NCI-H526 treated with DMSO at 0.1 percent for 48 hours (cell line): Measurements from ENCODE around the gene ERBB4.

Experiments
- DNase-seq: peaks from one replicate; lab custom pipeline; 2025; lab: John Stamatoyannopoulos, UW

Gene ERBB4

GRCh38 chr2:212007972-212008371, 530.6 kb downstream of the ERBB4 start:
- DNase-seq = no peak

- peak; percentile 40 for DNase-seq
Measured at GRCh38 chr2:212005085-212005671, 533.4 kb downstream of the ERBB4 start.

DNA sequence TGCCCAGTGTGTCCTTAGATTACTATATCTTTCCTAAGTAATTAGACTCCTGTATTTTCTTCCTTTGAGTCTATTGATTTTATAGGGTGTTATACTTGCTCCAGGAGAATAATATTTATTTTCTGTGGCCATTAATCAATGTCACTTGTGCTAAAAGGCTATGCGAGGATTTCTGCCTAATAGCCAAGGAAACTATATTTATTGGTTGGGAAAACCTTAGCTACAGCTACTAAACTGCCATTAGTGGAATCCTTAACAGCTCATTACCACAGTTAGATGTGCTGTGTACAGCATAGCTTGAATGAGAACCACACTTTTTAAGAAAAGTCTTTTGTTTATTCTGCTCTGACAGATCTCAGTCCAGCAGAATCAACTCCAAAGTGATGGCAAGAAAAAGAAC, 537.3 kb downstream of the ERBB4 start:
- no peak for DNase-seq

- no peak for DNase-seq
Measured at GRCh38 chr2:211996857-211997256, 541.7 kb downstream of the ERBB4 start.

DNA sequence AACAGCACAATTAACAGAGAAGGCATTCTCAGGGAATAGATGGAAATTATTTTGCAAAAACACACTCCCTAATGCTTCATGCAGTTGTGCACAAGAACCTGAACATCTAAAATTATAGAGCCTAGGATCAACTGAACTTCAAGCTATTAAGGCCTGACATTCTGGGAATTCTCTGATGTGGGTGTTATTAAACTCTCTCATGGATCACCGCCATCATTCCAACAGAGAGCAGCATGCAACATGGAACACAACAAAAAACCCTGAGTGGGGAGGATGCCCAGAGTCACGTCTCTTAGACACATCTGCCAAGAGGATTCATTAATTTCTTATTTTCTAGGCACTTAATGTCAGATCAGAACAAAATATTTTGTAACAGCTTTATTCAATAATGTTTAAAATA, 543.8 kb downstream of the ERBB4 start:
- no peak for DNase-seq

GRCh38 chr2:211990335-211990734, 548.3 kb downstream of the ERBB4 start:
- DNase-seq = no peak

DNA sequence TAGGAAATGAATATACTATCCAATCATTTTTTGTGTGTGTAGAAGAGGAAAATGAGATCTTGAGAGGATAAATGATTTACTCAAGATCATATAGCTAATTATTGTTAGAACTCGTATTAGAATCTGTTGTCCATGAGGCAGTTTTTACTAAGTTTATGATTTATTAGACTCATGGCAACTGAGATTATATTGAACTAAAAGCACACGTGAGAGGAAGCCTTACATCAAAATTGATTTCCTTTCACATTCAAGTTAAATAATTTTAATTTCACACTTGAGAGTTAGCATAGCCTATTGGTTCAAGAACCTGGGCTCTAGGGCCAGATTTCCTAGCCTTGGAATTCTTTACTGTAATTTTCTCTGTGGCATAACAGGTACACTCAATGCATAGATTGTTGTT, 552.3 kb downstream of the ERBB4 start:
- DNase-seq = no peak

DNA sequence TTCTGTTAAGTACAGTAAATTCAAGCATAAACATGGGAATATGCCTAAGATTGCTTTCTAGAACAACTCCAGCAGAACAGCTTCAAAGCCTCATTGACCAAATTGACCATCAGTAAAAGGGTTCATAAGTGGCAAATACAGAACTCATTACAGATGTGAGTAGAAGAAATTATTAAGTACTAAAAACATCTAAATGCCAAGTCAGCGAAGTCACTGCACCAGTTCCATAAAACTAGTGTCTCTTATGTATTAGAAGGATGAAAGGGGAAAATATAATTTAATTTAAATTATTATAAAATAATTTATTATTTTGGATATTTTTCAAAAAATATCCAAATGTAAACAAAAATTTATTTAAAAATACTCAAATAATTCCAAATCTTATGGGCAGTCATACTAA, 553.2 kb downstream of the ERBB4 start:
- DNase-seq = no peak

DNA sequence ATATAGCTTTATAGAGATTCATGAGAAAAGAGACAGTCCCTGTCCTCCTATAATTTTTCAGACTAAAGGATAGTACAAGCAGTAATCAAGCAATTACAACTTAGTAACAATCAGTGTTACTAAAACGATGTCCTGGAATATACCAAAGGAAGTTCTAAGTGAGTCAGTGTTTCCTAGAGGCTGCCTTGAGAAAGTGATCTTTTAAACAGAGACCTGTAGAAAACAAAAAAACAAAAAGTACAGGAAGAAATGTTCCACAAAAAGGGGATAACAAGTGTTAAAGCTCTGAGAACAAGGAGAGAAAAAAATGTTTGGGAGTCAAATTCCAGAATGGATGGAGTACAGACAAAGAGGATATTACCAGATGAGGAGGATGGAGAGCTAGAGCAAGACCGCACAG, 556.4 kb downstream of the ERBB4 start:
- DNase-seq = no peak

GRCh38 chr2:211981451-211981850, 557.2 kb downstream of the ERBB4 start:
- DNase-seq = no peak

- no peak for DNase-seq
Measured at GRCh38 chr2:211976076-211976475, 562.5 kb downstream of the ERBB4 start.

- DNase-seq = no peak
Measured at GRCh38 chr2:211967234-211967633, 571.4 kb downstream of the ERBB4 start.

- DNase-seq = no peak
Measured at GRCh38 chr2:211963969-211964368, 574.6 kb downstream of the ERBB4 start.

- no peak for DNase-seq
Measured at GRCh38 chr2:211957799-211958198, 580.8 kb downstream of the ERBB4 start.

- DNase-seq = no peak
Measured at GRCh38 chr2:211955648-211956047, 583.0 kb downstream of the ERBB4 start.

DNA sequence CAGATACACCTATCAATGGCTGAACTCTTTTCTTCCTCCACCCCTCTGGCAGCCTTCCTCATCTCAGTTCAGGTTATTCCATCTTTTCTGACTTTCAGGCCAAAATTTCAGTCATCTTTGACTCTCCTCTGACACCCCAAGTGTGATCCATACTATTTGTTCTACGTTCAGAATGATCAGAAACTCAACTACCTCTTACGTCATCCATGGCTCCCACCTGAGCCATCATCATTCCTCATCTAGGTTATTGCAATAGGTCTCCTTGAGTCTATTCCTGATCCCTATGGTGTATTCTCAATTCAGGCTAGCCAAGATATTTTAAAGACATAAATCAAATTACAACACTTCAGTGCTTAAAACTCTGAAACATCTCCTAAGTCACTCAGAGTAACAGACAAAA, 589.7 kb downstream of the ERBB4 start:
- no peak for DNase-seq

DNA sequence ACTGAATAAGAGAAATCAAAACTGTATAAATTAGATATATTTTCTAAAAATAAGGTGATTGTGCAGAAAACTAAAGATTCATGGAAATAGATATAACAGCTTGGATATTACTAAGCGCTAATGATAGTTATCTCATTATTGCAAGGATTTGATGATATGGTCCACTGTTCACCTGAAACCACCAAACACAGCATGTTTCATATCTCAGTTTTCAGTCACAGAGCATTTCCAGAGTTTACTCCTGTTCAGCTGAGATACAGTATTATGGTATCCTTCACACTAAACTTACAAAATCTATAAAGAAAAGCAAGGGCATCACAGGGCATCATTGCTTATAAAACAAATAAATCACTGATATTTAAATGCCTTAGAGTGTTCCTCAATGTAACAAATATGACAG, 591.6 kb downstream of the ERBB4 start:
- DNase-seq = no peak

DNA sequence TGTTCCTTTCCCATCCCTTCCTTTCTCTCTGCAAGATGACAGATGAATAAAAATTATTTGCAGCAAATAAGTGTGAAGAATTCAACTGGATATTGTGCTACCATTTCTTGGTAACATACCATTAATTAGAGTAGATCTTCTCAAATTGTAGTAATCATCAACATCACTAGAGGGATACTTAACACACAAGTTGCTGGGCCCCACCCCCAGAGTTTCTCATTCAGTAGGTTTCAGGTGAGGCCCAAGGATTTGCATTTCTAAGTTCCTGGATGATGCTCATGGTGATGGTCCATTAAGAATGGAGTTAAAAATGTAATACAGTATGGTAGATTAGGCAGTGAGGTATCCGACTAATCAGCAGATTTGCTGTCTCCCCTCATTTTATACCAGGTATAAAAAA, 594.0 kb downstream of the ERBB4 start:
- no peak for DNase-seq

DNA sequence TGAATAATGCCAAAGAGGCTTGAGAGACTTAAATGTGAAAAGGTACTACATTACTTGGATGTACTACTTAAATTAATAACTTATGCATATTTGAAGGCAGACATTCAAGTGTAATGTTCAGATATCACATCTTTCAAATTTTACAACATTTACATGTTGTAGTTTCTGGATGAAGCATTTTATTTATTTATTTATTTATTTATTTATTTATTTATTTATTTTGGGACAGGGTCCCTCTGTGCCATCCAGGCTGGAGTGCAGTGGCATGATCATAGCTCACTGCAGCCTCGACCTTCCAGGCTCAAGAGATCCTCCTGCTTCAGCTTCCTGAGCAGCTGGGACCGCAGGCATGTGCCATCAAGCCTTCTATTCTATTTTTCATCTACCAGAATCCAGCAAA, 596.4 kb downstream of the ERBB4 start:
- no peak for DNase-seq

- no peak for DNase-seq
Measured at GRCh38 chr2:211941216-211941747, 597.3 kb downstream of the ERBB4 start.

DNA sequence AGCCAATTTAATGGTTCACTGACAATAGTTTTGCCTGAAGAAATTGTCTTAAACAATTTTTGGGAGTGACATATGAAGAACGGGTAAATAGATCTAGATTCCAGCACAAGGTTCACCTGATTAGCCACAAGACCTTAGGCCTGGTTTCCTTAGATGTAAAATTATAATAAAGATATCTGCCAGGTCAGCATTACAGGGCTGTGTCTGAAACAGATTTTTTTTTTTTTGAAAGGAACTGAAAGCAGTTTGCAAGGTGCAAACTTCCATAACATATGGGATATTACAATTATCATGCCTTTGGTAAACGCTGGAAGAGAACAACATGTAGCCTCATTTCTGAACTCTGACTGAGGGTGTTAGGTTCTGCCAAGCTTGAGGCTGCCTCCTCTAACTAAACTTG, 599.4 kb downstream of the ERBB4 start:
- no peak for DNase-seq

GRCh38 chr2:211934811-211935210, 603.8 kb downstream of the ERBB4 start:
- no peak for DNase-seq

DNA sequence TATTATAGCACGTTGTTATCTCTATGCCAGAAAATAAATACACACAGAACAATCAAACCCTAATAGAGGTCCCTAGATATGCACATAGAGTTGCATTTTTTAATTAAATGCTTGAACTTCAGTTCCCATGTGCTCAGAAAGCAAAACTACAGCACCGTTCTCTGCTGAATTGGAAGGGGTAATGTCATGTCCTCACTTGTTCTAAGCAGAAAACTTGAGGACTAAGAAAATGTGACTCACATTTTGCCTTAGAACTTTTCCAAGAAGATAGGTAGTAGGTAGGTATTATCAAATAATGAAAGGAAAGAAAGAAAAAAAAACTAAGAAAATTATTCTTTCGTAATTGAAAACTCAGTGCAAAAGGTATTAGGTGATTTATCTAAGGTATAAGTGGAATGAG, 607.3 kb downstream of the ERBB4 start:
- no peak for DNase-seq

DNA sequence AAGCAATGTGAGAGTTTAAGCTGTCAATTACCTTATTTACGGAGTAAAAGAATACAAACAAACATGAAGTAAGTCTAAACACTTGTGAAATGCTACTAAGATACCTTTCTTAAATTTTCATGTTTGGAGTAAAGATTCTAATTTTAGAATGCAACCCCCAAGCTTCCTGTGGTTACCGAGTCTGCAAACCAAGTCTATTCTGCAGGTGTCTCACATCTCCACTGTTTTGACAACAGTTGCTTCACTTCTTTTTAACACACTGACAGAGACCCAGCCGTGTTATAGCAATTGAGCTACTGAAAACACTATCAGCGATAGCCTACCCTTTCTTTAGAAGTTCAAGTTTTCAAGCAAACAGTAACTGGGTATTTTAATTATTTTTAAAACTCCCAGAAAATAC, 608.3 kb downstream of the ERBB4 start:
- DNase-seq = no peak

DNA sequence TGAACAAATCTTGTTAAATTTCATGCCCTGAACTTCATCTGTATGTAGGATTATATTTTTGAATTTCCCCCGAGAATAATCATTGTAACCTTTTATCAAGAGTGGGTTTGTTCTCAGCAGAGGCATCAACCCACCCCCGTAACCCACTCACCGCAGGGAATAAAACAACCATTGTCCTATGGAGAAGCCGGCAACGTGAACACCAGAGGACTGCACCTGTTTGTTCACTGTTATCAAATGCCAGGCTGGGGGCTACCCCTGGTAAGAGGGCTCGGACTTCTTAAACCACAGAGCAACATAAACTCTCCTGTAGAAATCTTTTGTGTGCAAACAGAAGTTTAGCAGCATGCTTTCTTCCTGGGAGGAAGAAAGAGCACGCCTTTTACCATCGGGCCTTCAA, 610.4 kb downstream of the ERBB4 start:
- peak; percentile 79 for DNase-seq
